K562 (cell line): ENCODE measurements around the gene MAP7D1. TPM values are rescaled to one million over a fixed set of nuclear protein-coding genes. Genes with fewer than 3 reads are reported as not detected.

Experiments
- CHCHD3 ChIP-seq: fragments of 250-450 bp; sonication (Bioruptor Pico); IDR thresholded peaks from 2 replicates; pipeline ENCODE4 v2.1.2; 2022; ENCODE audit warnings: mild to moderate bottlenecking
- NONO ChIP-seq, 2 experiments: fragments of 200-400 bp in 1 of 2; fragments of 450-650 bp in 1 of 2; formaldehyde crosslinking in 1 of 2; IDR thresholded peaks; 2 replicates each; pipeline ENCODE4 v1.6.1; 2017; ENCODE audit warnings: low read depth in 2 of 2, mild to moderate bottlenecking in 2 of 2, moderate library complexity in 2 of 2, low read length in 1 of 2
- PHF8 ChIP-seq: fragments of 200-600 bp; sonication (generic); IDR thresholded peaks from 2 replicates; pipeline ENCODE4 v1.6.1; 2012; ENCODE audit warnings: mixed run types, mild to moderate bottlenecking, inconsistent platforms, low read length, moderate library complexity, borderline replicate concordance
- ZC3H8 ChIP-seq: fragments of 450-650 bp; IDR thresholded peaks from 2 replicates; pipeline ENCODE4 v1.6.1; 2017
- polyA plus RNA-seq, 8 experiments: library from polyadenylated mRNA; depleted of rRNA in 4 of 8; stranded (reverse) in 5 of 8; unstranded in 3 of 8; fragments of >200 nt; fragmentation: Nextera tagmentation in 2 of 8; fragmentation: Illumina TruSeq in 1 of 8; extraction: Ambion mirVana in 2 of 8; extraction: Trizol in 1 of 8; gene quantifications; 2 replicates each; pipeline versions ENCODE4 v1.2.1 to v1.2.3, GENCODE V29; 2011 to 2014; ENCODE audit warnings: inconsistent platforms in 1 of 8, missing spikeins in 1 of 8
- total RNA-seq, 7 experiments: library from RNA; depleted of rRNA in 6 of 7; stranded (reverse); fragments of >200 nt in 6 of 7; fragmentation: Illumina TruSeq in 2 of 7; extraction: Trizol in 2 of 7; gene quantifications; 2 replicates each; pipeline versions ENCODE4 v1.2.1 to v1.2.3, GENCODE V29; 2011 to 2021; ENCODE audit warnings: low replicate concordance in 1 of 7
- TF ChIP-seq, protein P1 (sequence below), 2 experiments: fragments of 450-650 bp in 1 of 2; sonication (generic) in 1 of 2; formaldehyde crosslinking; conservative IDR thresholded peaks; 2 replicates each; pipeline versions ENCODE4 v1.4.0 to v1.8.1; 2020 to 2022; ENCODE audit warnings: mild to moderate bottlenecking in 1 of 2, missing genetic modification reagents in 1 of 2
- TF ChIP-seq, protein P2 (sequence below), 2 experiments: IDR thresholded peaks; 2 replicates each; pipeline ENCODE4 v1.6.1; 2012; ENCODE audit warnings: improper control_type of control experiment in 2 of 2, low read depth in 2 of 2, low read length in 2 of 2, borderline replicate concordance in 1 of 2
- TF ChIP-seq, protein P3 (sequence below): fragments of 450-650 bp; formaldehyde crosslinking; IDR thresholded peaks from 2 replicates; pipeline ENCODE4 v1.4.0; 2020; ENCODE audit warnings: mild to moderate bottlenecking, moderate library complexity
- TF ChIP-seq, protein P4 (sequence below): sonication (generic); IDR thresholded peaks from 2 replicates; pipeline ENCODE4 v1.6.1; 2016
- TF ChIP-seq, protein P5 (sequence below): fragments of 450-650 bp; IDR thresholded peaks from 2 replicates; pipeline ENCODE4 v1.6.1; 2016; ENCODE audit warnings: low read depth

MAP7D1 gene
- total and polyA plus RNA-seq, 9 of the 15 experiments (the other 6 are each of a cell fraction or from before 2014, with no cell fraction given), result 3.6 to 108 (median 34.5) TPM

DNA sequence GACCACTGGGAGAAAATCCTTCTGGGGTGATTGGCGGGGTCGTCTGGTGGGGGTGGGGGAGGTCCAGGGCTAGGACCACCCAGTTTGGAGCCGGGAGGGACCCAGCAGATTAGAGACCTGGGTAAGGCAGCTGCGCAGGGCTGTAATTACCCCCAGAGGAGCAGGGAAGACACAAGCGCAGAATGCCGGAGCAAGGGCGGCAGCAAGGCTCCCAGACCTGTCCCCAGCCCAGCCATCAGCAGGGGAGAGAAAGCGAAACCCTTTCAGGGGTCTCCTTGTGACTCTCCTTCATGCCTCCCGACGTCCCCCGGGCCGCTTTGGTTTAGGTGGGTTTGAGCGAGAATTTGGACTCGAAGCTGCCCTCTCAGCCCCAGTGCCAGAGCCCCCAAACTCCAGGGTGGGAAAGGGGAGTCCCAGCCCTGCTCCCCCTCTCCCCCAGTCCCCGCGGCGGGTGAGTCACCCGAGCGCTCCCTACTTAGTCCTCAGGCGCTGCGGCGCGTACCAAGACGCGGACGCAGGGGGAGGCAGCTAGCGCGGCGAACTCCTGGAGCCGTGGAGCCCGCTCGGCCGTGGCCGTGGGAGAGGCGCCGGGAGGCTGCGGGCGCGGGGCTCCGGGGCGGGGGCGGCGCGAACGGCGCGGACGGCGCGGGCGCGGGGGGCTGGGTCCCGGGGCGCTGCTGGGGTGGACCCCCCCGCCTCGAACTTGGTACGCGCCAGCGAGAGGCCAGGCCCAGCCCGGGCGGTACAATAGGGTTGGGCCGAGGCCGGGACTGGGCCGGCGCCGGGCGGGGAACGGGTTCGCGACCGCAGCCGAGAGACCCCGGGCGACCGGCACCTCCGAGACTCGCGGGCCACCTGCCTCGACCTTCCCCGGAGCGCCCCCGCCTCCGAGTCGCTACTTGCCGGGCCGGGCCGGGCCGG, at the start of gene MAP7D1 (continued):
- peak; percentile 77 to 99 for TF ChIP-seq NONO (IDR thresholded peaks at IDR 0.05; ENCODE audit: low read depth in 2 of 2, low read length in 1 of 2)
- TF ChIP-seq, protein P1, sequence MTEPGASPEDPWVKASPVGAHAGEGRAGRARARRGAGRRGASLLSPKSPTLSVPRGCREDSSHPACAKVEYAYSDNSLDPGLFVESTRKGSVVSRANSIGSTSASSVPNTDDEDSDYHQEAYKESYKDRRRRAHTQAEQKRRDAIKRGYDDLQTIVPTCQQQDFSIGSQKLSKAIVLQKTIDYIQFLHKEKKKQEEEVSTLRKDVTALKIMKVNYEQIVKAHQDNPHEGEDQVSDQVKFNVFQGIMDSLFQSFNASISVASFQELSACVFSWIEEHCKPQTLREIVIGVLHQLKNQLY (CRISPR knock-in tag; conservative IDR thresholded peaks at IDR 0.05), result no peak
- TF ChIP-seq ZC3H8, result no peak
- TF ChIP-seq PHF8, result peak; percentile 80
- peak; percentile 84 for TF ChIP-seq CHCHD3 (CRISPR knock-in tag)
- TF ChIP-seq, protein P2, sequence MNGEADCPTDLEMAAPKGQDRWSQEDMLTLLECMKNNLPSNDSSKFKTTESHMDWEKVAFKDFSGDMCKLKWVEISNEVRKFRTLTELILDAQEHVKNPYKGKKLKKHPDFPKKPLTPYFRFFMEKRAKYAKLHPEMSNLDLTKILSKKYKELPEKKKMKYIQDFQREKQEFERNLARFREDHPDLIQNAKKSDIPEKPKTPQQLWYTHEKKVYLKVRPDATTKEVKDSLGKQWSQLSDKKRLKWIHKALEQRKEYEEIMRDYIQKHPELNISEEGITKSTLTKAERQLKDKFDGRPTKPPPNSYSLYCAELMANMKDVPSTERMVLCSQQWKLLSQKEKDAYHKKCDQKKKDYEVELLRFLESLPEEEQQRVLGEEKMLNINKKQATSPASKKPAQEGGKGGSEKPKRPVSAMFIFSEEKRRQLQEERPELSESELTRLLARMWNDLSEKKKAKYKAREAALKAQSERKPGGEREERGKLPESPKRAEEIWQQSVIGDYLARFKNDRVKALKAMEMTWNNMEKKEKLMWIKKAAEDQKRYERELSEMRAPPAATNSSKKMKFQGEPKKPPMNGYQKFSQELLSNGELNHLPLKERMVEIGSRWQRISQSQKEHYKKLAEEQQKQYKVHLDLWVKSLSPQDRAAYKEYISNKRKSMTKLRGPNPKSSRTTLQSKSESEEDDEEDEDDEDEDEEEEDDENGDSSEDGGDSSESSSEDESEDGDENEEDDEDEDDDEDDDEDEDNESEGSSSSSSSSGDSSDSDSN (IDR thresholded peaks at IDR 0.05; ENCODE audit: borderline replicate concordance in 1 of 2, low read depth in 2 of 2, low read length in 2 of 2), result peak; percentile 48 to 86; a peak in 2 of 4 replicates
- TF ChIP-seq, protein P3, sequence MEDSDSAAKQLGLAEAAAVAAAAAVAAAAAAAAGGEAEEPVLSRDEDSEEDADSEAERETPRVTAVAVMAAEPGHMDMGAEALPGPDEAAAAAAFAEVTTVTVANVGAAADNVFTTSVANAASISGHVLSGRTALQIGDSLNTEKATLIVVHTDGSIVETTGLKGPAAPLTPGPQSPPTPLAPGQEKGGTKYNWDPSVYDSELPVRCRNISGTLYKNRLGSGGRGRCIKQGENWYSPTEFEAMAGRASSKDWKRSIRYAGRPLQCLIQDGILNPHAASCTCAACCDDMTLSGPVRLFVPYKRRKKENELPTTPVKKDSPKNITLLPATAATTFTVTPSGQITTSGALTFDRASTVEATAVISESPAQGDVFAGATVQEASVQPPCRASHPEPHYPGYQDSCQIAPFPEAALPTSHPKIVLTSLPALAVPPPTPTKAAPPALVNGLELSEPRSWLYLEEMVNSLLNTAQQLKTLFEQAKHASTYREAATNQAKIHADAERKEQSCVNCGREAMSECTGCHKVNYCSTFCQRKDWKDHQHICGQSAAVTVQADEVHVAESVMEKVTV (CRISPR knock-in tag), result peak; percentile 34; the same call in 1 of the 2 replicates
- TF ChIP-seq, protein P4, sequence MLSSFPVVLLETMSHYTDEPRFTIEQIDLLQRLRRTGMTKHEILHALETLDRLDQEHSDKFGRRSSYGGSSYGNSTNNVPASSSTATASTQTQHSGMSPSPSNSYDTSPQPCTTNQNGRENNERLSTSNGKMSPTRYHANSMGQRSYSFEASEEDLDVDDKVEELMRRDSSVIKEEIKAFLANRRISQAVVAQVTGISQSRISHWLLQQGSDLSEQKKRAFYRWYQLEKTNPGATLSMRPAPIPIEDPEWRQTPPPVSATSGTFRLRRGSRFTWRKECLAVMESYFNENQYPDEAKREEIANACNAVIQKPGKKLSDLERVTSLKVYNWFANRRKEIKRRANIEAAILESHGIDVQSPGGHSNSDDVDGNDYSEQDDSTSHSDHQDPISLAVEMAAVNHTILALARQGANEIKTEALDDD, result peak; percentile 52; the same call in 1 of the 2 replicates
- TF ChIP-seq, protein P5, sequence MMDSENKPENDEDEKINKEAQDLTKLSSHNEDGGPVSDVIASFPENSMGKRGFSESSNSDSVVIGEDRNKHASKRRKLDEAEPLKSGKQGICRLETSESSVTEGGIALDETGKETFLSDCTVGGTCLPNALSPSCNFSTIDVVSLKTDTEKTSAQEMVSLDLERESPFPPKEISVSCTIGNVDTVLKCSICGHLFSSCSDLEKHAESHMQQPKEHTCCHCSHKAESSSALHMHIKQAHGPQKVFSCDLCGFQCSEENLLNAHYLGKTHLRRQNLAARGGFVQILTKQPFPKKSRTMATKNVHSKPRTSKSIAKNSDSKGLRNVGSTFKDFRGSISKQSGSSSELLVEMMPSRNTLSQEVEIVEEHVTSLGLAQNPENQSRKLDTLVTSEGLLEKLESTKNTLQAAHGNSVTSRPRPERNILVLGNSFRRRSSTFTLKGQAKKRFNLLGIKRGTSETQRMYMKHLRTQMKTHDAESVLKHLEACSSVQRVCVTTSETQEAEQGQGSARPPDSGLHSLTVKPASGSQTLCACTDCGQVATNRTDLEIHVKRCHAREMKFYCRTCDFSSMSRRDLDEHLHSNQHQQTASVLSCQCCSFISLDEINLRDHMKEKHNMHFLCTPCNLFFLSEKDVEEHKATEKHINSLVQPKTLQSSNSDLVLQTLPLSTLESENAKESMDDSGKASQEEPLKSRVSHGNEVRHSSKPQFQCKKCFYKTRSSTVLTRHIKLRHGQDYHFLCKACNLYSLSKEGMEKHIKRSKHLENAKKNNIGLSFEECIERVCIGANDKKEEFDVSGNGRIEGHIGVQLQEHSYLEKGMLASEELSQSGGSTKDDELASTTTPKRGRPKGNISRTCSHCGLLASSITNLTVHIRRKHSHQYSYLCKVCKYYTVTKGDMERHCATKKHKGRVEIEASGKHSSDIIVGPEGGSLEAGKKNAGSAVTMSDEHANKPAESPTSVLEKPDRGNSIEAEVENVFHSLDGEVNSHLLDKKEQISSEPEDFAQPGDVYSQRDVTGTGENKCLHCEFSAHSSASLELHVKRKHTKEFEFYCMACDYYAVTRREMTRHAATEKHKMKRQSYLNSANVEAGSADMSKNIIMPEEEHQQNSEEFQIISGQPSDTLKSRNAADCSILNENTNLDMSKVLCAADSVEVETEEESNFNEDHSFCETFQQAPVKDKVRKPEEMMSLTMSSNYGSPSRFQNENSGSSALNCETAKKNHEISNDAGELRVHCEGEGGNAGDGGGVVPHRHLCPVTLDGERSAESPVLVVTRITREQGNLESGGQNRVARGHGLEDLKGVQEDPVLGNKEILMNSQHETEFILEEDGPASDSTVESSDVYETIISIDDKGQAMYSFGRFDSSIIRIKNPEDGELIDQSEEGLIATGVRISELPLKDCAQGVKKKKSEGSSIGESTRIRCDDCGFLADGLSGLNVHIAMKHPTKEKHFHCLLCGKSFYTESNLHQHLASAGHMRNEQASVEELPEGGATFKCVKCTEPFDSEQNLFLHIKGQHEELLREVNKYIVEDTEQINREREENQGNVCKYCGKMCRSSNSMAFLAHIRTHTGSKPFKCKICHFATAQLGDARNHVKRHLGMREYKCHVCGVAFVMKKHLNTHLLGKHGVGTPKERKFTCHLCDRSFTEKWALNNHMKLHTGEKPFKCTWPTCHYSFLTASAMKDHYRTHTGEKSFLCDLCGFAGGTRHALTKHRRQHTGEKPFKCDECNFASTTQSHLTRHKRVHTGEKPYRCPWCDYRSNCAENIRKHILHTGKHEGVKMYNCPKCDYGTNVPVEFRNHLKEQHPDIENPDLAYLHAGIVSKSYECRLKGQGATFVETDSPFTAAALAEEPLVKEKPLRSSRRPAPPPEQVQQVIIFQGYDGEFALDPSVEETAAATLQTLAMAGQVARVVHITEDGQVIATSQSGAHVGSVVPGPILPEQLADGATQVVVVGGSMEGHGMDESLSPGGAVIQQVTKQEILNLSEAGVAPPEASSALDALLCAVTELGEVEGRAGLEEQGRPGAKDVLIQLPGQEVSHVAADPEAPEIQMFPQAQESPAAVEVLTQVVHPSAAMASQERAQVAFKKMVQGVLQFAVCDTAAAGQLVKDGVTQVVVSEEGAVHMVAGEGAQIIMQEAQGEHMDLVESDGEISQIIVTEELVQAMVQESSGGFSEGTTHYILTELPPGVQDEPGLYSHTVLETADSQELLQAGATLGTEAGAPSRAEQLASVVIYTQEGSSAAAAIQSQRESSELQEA, result no peak
